Activated naive CD8-positive, alpha-beta T cell treated with anti-CD3 and anti-CD28 coated beads, Interleukin-2, amount 50 U/mL, for 16 hours (primary cell): ENCODE data around the gene ARID3B.

Source experiments
- DNase-seq: peaks from one replicate; pipeline ENCODE4 v3.0.0-alpha.2; 2020; ENCODE audit warnings: low read depth, low spot score

The ARID3B gene

DNA sequence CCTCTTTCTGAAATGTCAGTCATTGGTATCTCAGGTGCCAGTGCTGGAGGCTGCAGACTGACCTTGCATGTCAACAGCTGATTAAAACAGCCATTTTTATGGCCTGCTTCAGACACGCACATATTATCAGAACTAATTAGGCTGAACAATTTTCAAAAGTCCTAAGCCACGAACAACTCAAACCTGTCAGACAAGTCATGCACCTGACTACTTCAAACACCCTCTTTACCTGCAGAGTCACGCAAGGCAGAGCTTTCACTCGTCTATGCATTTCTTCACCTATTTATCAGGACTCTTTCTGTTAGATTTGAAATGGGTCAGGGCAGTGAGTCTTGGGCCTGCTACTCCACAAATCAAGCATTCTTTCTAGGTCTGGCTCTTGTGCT lies 101.3 kb downstream of the ARID3B start:
- DNase-seq: no peak

GRCh38 chr15:74642734-74643664 lies 102.0 kb downstream of the ARID3B start:
- no peak for DNase-seq

- DNase-seq: no peak
These were observed 102.7 kb downstream of the ARID3B start for GRCh38 chr15:74643665-74644204.

DNA sequence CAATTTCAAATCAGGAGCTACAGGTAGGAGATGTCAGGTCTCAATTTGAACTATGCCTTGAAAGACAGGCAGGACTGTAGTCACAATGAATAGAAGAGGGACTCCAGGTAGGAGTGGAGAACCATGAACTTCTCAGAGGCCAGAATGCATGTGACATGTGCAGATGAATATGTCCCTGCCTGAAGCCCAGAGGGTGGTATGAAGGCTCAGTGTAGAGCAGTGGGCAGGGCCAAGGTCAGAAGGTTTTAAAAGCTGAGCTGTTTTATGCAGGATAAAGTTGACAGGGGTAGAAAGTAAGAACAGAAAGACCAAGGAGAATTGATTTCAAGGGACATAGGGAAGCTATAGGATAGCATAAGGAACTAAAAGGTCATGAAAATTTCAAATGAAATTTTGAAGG lies 105.5 kb downstream of the ARID3B start:
- no peak for DNase-seq
